BLaER1 treated with 17β-estradiol and CSF1 and Interleukin-3, amounts not matched to agents 10 nM and 100 nM (cell line): ENCODE data around the gene KPNB1.

ENCODE experiments used
- H3K27ac ChIP-seq, 11 experiments: shearing (Covaris generic); formaldehyde crosslinking; 2 replicates each; pipeline ENCODE4 v1.8.1; 2022
- H3K27me3 ChIP-seq, 11 experiments: shearing (Covaris generic); formaldehyde crosslinking; 2 replicates each; pipeline ENCODE4 v1.8.1; 2022
- H3K36me3 ChIP-seq, 11 experiments: shearing (Covaris generic); formaldehyde crosslinking; 2 replicates each; pipeline ENCODE4 v1.8.1; 2022
- H3K4me1 ChIP-seq, 10 experiments: shearing (Covaris generic); formaldehyde crosslinking; 2 replicates each; pipeline ENCODE4 v1.8.1; 2022
- H3K4me2 ChIP-seq, 11 experiments: shearing (Covaris generic); formaldehyde crosslinking; 2 replicates each; pipeline ENCODE4 v1.8.1; 2022
- H3K4me3 ChIP-seq, 10 experiments: shearing (Covaris generic); formaldehyde crosslinking; 2 replicates each; pipeline ENCODE4 v1.8.1; 2022
- H3K9ac ChIP-seq, 11 experiments: shearing (Covaris generic); formaldehyde crosslinking; 2 replicates each; pipeline ENCODE4 v1.8.1; 2022
- H3K9me3 ChIP-seq, 11 experiments: shearing (Covaris generic); formaldehyde crosslinking; replicated peaks in 1 of 11; 2 replicates each; pipeline ENCODE4 v1.8.1; 2022
- H4K20me1 ChIP-seq, 11 experiments: shearing (Covaris generic); formaldehyde crosslinking; 2 replicates each; pipeline ENCODE4 v1.8.1; 2022
- Cebpa-rat ChIP-seq, 11 experiments: shearing (Covaris generic); IDR thresholded peaks; 2 replicates each; pipeline ENCODE4 v1.8.1; 2022

KPNB1 gene

DNA sequence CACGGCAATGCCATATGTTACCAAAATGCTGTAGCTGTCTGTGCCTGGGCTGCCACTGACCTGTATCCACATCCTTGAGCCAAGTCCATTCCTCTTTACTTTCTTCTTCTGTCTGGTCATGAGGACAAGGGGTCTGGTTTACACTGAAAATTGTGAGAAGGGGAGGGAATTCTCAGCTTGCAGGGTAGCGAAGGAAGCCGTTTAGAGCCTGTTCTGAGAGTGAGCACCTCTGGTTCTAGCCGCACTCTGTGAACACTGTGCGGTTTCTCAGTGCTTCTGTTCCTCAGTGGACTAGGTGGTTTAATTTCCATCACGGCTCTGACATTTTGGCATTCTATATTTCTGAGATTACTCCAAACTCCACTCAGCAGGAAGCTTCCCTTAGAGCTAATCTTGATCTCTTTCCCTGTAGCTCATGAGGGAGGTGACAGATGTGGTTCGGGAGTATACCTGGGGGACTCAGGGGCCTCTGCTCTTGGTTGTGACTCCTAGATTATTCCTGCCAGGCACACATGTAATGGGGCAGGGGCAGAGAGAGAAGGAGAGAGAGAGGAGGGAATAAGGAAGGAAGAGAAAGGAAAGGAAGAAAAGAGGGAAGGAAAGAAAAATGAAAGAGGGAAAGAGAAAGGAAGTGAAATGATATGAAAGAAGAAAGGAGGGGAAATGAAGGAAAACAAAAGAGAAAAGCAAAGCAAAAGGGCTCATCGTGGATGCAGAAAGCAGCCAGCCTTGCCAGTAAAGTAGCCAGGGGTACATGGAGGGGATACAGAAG lies 69.1 kb downstream of the KPNB1 start:
- TF ChIP-seq Cebpa-rat (IDR thresholded peaks at IDR 0.05): no peak
- Histone ChIP-seq H4K20me1 (peaks cover 0 to 83% (median 0%) of the 10 kb centered on the region in 11 experiments; a peak in 6 of 22 replicates), H3K4me2 (peak overlapping the region; percentile 70 to 92 (median 86)), H3K9ac (peak overlapping the region in 6 of 11 experiments; percentile 1 to 40 (median 13); a peak in 5 of 22 replicates), H3K27me3 (peaks cover 0 to 60% (median 0%) of the 10 kb centered on the region in 11 experiments; a peak in 7 of 22 replicates), H3K27ac (peak overlapping the region in 6 of 11 experiments; percentile 1 to 50 (median 41); a peak in 6 of 22 replicates), H3K4me3 (0 out of 20 replicates have a peak overlapping the region, but pooled peaks of 1 of the 10 experiments have one; percentile 12), H3K4me1 (peaks cover 61 to 88% (median 86%) of the 10 kb centered on the region in 10 experiments), H3K36me3 (no peaks in the 10 kb centered on the region), H3K9me3 (no peaks in the 10 kb centered on the region)

DNA sequence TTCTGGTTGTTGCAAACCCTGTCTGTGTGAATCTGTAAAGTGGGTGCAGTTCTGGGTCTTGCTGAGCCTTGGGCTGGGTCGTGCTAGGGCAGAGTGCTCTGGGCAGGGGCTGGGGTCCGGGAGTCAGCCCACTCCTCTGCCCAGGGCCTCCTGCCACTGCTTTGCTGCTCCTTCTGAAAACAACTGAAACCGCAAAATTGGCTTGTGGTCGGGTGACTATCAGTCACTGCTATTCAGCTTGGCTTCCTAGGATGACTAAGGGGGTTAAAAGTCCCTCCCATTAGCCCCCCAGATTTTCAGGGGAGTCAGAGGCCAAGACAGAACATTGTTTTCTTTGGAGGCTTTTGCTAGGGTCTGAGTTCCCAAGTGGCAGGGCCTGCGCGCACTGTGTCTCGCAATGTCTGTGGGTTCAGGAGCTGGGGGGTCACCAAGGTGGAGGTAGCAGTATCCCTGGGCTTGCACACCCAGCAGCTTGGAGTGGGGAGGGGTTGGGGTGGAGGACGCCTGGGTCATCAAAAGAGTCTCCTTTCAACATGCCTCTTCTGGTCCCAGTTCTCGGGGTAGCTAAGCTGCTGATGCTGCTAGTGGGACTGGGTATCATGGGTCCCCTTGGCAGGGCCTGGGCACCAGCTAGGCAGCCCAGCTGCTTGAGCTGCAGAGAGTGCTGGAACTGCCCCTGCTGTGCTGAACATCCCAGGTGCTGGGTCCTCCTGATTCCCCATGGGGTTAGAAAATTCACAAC lies 69.9 kb downstream of the KPNB1 start:
- peak overlapping the region; percentile 70 to 92 (median 86) for H3K4me2 ChIP-seq
- no peaks in the 10 kb centered on the region for H3K9me3 ChIP-seq
- no peak for TF ChIP-seq Cebpa-rat (IDR thresholded peaks at IDR 0.05)
- H3K27me3 ChIP-seq: peaks cover 0 to 53% (median 0%) of the 10 kb centered on the region in 11 experiments; a peak in 6 of 22 replicates
- H3K4me3 ChIP-seq: 0 out of 20 replicates have a peak overlapping the region, but pooled peaks of 1 of the 10 experiments have one; percentile 12
- H3K4me1 ChIP-seq: peaks cover 61 to 81% (median 78%) of the 10 kb centered on the region in 10 experiments
- peaks cover 0 to 76% (median 0%) of the 10 kb centered on the region in 11 experiments; a peak in 6 of 22 replicates for H4K20me1 ChIP-seq
- peak overlapping the region in 8 of 11 experiments; percentile 20 to 50 (median 43); a peak in 9 of 22 replicates for H3K27ac ChIP-seq
- peak overlapping the region in 6 of 11 experiments; percentile 1 to 40 (median 13); a peak in 6 of 22 replicates for H3K9ac ChIP-seq
- H3K36me3 ChIP-seq: no peaks in the 10 kb centered on the region

DNA sequence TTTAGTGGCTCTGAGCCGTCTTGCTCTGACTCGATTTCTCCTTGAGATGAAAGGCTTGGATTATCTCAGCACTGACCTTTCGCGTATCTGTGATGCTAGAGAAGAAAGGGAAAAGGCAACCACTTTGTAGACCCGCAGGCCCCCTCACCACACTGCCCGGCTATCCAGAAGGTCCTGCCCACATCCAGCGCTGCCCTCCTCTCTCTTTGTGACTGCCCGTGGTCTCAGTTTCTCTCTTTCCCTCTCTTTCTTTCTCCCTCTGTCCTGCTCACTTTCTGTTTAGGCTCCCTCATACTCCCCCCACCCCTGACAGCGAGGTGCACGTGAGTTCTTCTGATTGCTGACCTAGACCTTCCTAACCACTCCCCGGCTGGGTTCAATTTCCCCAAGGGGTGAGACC lies 70.5 kb downstream of the KPNB1 start:
- H3K4me3 ChIP-seq: no peak overlapping the region
- H3K9ac ChIP-seq: no peak overlapping the region
- peaks cover 0 to 47% (median 0%) of the 10 kb centered on the region in 11 experiments; a peak in 6 of 22 replicates for H3K27me3 ChIP-seq
- no peak for TF ChIP-seq Cebpa-rat (IDR thresholded peaks at IDR 0.05)
- peak overlapping the region; percentile 70 to 92 (median 86) for H3K4me2 ChIP-seq
- no peaks in the 10 kb centered on the region for H3K9me3 ChIP-seq
- peaks cover 0 to 69% (median 0%) of the 10 kb centered on the region in 11 experiments; a peak in 6 of 22 replicates for H4K20me1 ChIP-seq
- H3K36me3 ChIP-seq: no peaks in the 10 kb centered on the region
- H3K4me1 ChIP-seq: peaks cover 61 to 77% (median 73%) of the 10 kb centered on the region in 10 experiments
- peak overlapping the region in 5 of 11 experiments; percentile 38 to 50 (median 44); a peak in 5 of 22 replicates for H3K27ac ChIP-seq

DNA sequence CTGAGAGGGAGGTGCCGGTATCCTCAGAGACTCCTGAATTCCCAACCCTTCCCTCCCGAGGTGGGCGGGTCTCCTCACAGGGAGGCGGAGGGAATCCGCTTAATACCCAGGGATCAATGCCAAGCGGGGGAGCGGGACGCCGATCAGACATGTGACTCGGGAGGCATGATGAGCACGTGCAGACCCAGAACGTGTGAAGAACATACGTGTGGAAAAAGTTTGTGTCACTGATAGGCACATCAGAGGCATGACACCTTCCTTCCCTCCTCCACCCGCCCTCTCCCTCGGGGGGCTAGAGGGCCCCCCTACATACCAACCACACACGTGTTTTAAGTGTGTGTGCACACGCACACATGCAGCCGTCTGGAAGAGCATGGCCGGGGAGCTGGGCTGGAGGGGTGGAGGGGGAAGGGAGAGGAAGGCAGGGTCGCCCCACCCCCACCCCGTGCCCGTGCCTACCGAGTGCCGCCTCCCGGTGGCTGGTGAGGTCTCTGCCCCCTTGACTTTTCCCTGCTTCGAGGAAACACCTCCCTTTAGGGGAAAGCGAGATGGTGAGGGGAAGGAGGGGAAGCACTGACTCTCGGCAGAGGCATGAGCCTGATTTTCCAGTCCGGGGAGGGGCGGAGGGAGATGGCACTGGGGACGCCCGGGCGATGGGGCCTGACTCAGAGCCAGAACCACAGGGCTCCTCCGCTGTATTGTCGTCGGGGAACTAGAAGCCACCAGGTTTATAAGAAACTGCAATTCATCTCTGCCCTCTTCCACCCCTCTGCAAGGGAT lies 71.2 kb downstream of the KPNB1 start:
- TF ChIP-seq Cebpa-rat (IDR thresholded peaks at IDR 0.05): no peak
- Histone ChIP-seq H3K4me1 (peaks cover 57 to 77% (median 71%) of the 10 kb centered on the region in 10 experiments), H3K27ac (peak overlapping the region in 1 of 11 experiments; percentile 17; a peak in 2 of 22 replicates), H4K20me1 (peaks cover 0 to 62% (median 0%) of the 10 kb centered on the region in 11 experiments; a peak in 6 of 22 replicates), H3K36me3 (no peaks in the 10 kb centered on the region), H3K9ac (peak overlapping the region in 6 of 11 experiments; percentile 1 to 49 (median 10); a peak in 3 of 22 replicates), H3K4me3 (peak overlapping the region in 2 of 10 experiments; percentile 7 to 13; a peak in 1 of 20 replicates), H3K9me3 (no peaks in the 10 kb centered on the region), H3K27me3 (peaks cover 0 to 40% (median 0%) of the 10 kb centered on the region in 11 experiments; a peak in 6 of 22 replicates), H3K4me2 (peak overlapping the region; percentile 70 to 92 (median 86))

DNA sequence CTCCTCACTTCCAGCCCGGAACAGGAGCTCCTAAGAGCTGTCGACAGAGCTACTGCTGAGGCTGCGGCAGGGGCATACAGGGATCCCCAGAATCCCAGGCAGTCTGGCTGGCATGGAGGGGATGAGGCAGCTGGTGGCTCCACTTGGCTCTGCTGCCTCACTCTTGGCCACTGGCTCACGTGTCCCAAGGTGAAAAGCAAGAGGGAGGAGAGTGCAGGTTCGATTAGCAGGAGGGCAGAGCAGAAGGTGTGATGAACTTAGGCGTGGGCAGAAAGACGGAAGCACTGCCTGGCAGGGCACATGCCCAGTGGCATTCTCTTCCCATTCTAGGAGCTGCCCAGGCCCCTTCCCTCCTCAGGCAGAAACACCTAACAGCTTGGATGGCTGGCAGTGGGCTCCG lies 72.0 kb downstream of the KPNB1 start:
- Histone ChIP-seq H3K27me3 (peaks cover 0 to 40% (median 0%) of the 10 kb centered on the region in 11 experiments; a peak in 6 of 22 replicates), H3K4me2 (peak overlapping the region; percentile 70 to 92 (median 86))
- TF ChIP-seq Cebpa-rat (IDR thresholded peaks at IDR 0.05): no peak

DNA sequence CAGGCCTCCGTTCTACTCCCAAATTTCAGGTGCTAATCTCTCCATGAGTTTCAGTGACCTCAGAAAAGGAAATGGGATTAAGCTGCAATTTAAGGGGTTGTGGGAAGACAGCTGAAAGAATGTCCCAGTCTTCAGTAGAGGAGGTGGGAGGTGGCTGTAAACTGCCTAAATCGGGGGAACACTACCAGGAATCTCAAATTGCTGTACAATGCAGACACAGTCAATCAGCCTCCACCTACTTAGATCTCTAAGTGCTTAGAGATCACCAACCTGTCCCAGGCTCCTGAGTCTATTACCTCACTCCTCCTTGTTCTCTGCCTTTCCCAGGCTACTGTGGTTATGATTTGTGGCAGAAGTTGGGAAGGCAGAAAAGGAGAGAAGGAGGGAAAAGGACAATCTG lies 75.0 kb downstream of the KPNB1 start:
- Histone ChIP-seq H3K36me3 (no peaks in the 10 kb centered on the region), H3K4me2 (no peak overlapping the region), H3K4me3 (no peak overlapping the region), H3K4me1 (peaks cover 33 to 59% (median 50%) of the 10 kb centered on the region in 10 experiments), H4K20me1 (peaks cover 0 to 36% (median 0%) of the 10 kb centered on the region in 11 experiments; a peak in 5 of 22 replicates), H3K9ac (no peak overlapping the region), H3K27ac (no peak overlapping the region), H3K9me3 (no peaks in the 10 kb centered on the region), H3K27me3 (peaks cover 0 to 24% (median 0%) of the 10 kb centered on the region in 11 experiments; a peak in 5 of 22 replicates)
- no peak for TF ChIP-seq Cebpa-rat (IDR thresholded peaks at IDR 0.05)

More for the DNA sequence above, 72.0 kb downstream of the KPNB1 start:
- H3K4me3 ChIP-seq: peak overlapping the region in 1 of 10 experiments; percentile 13; a peak in 1 of 20 replicates
- 0 out of 22 replicates have a peak overlapping the region, but pooled peaks of 1 of the 11 experiments have one; percentile 17 for H3K27ac ChIP-seq
- H4K20me1 ChIP-seq: peaks cover 0 to 56% (median 0%) of the 10 kb centered on the region in 11 experiments; a peak in 6 of 22 replicates
- H3K4me1 ChIP-seq: peaks cover 54 to 76% (median 66%) of the 10 kb centered on the region in 10 experiments
- no peaks in the 10 kb centered on the region for H3K36me3 ChIP-seq
- no peaks in the 10 kb centered on the region for H3K9me3 ChIP-seq
- peak overlapping the region in 7 of 11 experiments; percentile 1 to 49 (median 8); a peak in 6 of 22 replicates for H3K9ac ChIP-seq

DNA sequence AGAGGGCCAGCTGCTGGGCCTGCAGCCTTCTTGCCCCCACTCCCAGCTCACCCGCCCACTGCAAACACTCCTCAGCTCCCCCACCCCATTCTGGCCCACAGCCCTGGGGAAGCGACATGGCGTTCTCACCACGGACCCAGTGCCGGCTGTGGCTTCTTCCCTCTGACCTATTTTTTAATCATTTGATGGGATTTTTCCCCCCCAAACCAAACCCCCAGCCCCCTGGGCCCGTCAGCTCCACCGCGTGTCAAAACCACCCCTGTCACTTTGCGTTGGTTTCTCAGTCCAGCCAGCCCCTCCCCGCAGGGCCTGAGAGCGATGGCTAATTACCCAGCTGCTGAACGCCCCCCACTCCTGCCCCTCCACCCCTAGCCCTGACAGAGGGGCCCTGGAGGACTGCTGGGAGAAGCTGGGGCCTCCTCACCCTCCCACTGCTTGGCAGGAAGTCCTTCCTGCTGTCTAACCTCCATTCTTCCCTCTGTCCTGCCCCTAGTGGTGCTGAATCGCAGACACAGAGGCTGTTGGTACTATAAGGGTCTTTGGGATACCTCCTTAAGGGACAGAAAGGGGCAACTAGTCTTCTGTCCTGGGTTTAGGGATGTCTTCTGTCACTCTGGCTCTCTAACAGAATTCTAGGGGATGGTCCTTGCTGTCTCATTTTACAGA lies 75.9 kb downstream of the KPNB1 start:
- Histone ChIP-seq H4K20me1 (peaks cover 0 to 27% (median 0%) of the 10 kb centered on the region in 11 experiments; a peak in 3 of 22 replicates), H3K9ac (no peak overlapping the region), H3K27me3 (peaks cover 0 to 16% (median 0%) of the 10 kb centered on the region in 11 experiments; a peak in 4 of 22 replicates), H3K4me3 (no peak overlapping the region), H3K27ac (no peak overlapping the region), H3K4me1 (peaks cover 25 to 50% (median 42%) of the 10 kb centered on the region in 10 experiments), H3K36me3 (no peaks in the 10 kb centered on the region), H3K4me2 (peak overlapping the region in 7 of 11 experiments; percentile 24 to 45 (median 34); a peak in 12 of 22 replicates), H3K9me3 (no peaks in the 10 kb centered on the region)
- TF ChIP-seq Cebpa-rat (IDR thresholded peaks at IDR 0.05): no peak
